KMS-11 (cell line): ENCODE results near the gene ITGB3BP.

Experiments
- H2AFZ ChIP-seq: fragments of 200-600 bp; sonication (generic); 2 replicates; pipeline ENCODE4 v1.6.1; 2016; ENCODE audit warnings: antibody characterized with exemption, mixed run types, low read depth
- H3K27ac ChIP-seq: fragments of 200-600 bp; sonication (generic); 2 replicates; pipeline ENCODE4 v1.6.1; 2016; ENCODE audit warnings: mild to moderate bottlenecking, mixed run types
- H3K27me3 ChIP-seq: fragments of 200-600 bp; sonication (generic); 2 replicates; pipeline ENCODE4 v1.6.1; 2017; ENCODE audit warnings: mild to moderate bottlenecking, low read depth, mixed run types, moderate library complexity; ENCODE audit not compliant: insufficient read depth
- H3K36me3 ChIP-seq: fragments of 200-600 bp; sonication (generic); 2 replicates; pipeline ENCODE4 v1.6.1; 2017; ENCODE audit warnings: mild to moderate bottlenecking, mixed run types; ENCODE audit not compliant: insufficient read depth
- H3K4me1 ChIP-seq: fragments of 200-600 bp; sonication (generic); 2 replicates; pipeline ENCODE4 v1.6.1; 2016; ENCODE audit warnings: mild to moderate bottlenecking, low read depth, mixed run types; ENCODE audit not compliant: poor library complexity, severe bottlenecking
- H3K4me2 ChIP-seq: fragments of 200-600 bp; sonication (generic); 2 replicates; pipeline ENCODE4 v1.7.0; 2016; ENCODE audit warnings: mild to moderate bottlenecking, mixed run types
- H3K4me3 ChIP-seq: fragments of 200-600 bp; sonication (generic); IDR thresholded peaks from 2 replicates; pipeline ENCODE4 v1.6.1; 2017; ENCODE audit warnings: low read depth, low read length, mixed read lengths; ENCODE audit not compliant: insufficient read depth
- H3K79me2 ChIP-seq: fragments of 200-600 bp; sonication (generic); 2 replicates; pipeline ENCODE4 v1.6.1; 2016; ENCODE audit warnings: low read depth, mixed run types; ENCODE audit not compliant: insufficient read depth
- H3K9ac ChIP-seq: fragments of 200-600 bp; sonication (generic); 2 replicates; pipeline ENCODE4 v1.6.1; 2016; ENCODE audit warnings: mild to moderate bottlenecking, mixed run types
- H4K20me1 ChIP-seq: fragments of 200-600 bp; sonication (generic); 2 replicates; pipeline ENCODE4 v1.6.1; 2016; ENCODE audit warnings: mild to moderate bottlenecking, mixed run types; ENCODE audit not compliant: insufficient read depth
- CTCF ChIP-seq: fragments of 200-600 bp; sonication (generic); conservative IDR thresholded peaks from 2 replicates; pipeline ENCODE4 v1.6.1; 2017; ENCODE audit warnings: low read depth, mild to moderate bottlenecking, antibody characterized with exemption, low read length, moderate library complexity, mixed read lengths

ITGB3BP gene

GRCh38 chr1:63450416-63450815 is 72.6 kb downstream of the ITGB3BP start:
- TF ChIP-seq CTCF = no peak
- no peak overlapping the region for H3K4me3 ChIP-seq
- no peak overlapping the region for H3K9ac ChIP-seq

GRCh38 chr1:63448731-63449246 is 74.2 kb downstream of the ITGB3BP start:
- Histone ChIP-seq H3K36me3 (no peaks in the 10 kb centered on the region), H2AFZ (no peak overlapping the region), H4K20me1 (no peaks in the 10 kb centered on the region), H3K4me3 (no peak overlapping the region), H3K27me3 (no peaks in the 10 kb centered on the region), H3K79me2 (no peaks in the 10 kb centered on the region), H3K4me1 (no peaks in the 10 kb centered on the region), H3K4me2 (no peak overlapping the region), H3K27ac (no peak overlapping the region), H3K9ac (no peak overlapping the region)
- no peak for TF ChIP-seq CTCF

More at GRCh38 chr1:63450416-63450815, 72.6 kb downstream of the ITGB3BP start:
- Histone ChIP-seq H3K79me2 (no peaks in the 10 kb centered on the region), H3K36me3 (no peaks in the 10 kb centered on the region; the same call in 1 of the 2 replicates), H3K4me1 (no peaks in the 10 kb centered on the region), H3K27ac (no peak overlapping the region), H3K4me2 (no peak overlapping the region), H2AFZ (no peak overlapping the region), H3K27me3 (no peaks in the 10 kb centered on the region), H4K20me1 (no peaks in the 10 kb centered on the region)

GRCh38 chr1:63442141-63442475 is 80.9 kb downstream of the ITGB3BP start:
- Histone ChIP-seq H3K27ac (no peak overlapping the region), H3K4me3 (no peak overlapping the region), H3K9ac (no peak overlapping the region), H3K36me3 (no peaks in the 10 kb centered on the region), H3K27me3 (no peaks in the 10 kb centered on the region), H2AFZ (no peak overlapping the region), H3K4me2 (no peak overlapping the region), H4K20me1 (no peaks in the 10 kb centered on the region), H3K4me1 (no peaks in the 10 kb centered on the region), H3K79me2 (no peaks in the 10 kb centered on the region)
- TF ChIP-seq CTCF = no peak

- H3K4me2 ChIP-seq = no peak overlapping the region
- no peaks in the 10 kb centered on the region for H3K27me3 ChIP-seq
- no peaks in the 10 kb centered on the region for H3K79me2 ChIP-seq
- no peak overlapping the region for H3K9ac ChIP-seq
- H3K4me3 ChIP-seq = no peak overlapping the region
- H2AFZ ChIP-seq = no peak overlapping the region
- no peaks in the 10 kb centered on the region for H4K20me1 ChIP-seq
- no peaks in the 10 kb centered on the region for H3K36me3 ChIP-seq
- H3K4me1 ChIP-seq = no peaks in the 10 kb centered on the region
- TF ChIP-seq CTCF = no peak
- no peak overlapping the region for H3K27ac ChIP-seq
Observed at GRCh38 chr1:63435161-63435560, 87.9 kb downstream of the ITGB3BP start.
